Keratinocyte (primary cell): ENCODE measurements around the gene NRG3. TPM values are rescaled to one million over a fixed set of nuclear protein-coding genes. Genes with fewer than 3 reads are reported as not detected.

Experiments
- DNase-seq: peaks from one replicate; pipeline ENCODE4 v3.0.0-alpha.2; 2011; ENCODE audit warnings: low read depth, missing footprints, low spot score
- FAIRE-seq: peaks from 2 replicates; lab custom pipeline; 2011; peaks lifted over from hg19 to GRCh38; lab: Jason Lieb, UNC
- H2AFZ ChIP-seq: 2 replicates; pipeline ENCODE4 v1.6.0; 2012; ENCODE audit warnings: low read length, control low read depth, inconsistent platforms; ENCODE audit not compliant: control insufficient read depth
- H3K27ac ChIP-seq: 2 replicates; pipeline ENCODE4 v1.5.1; 2011; ENCODE audit warnings: low read length; ENCODE audit not compliant: control insufficient read depth, insufficient read depth
- H3K27me3 ChIP-seq: 3 replicates; pipeline ENCODE4 v1.6.0; 2011; ENCODE audit warnings: low read length; ENCODE audit not compliant: control insufficient read depth, insufficient read depth; ENCODE audit errors: extremely low read depth
- H3K36me3 ChIP-seq, 2 experiments: 2 replicates in 1 of 2; 3 replicates in 1 of 2; pipeline ENCODE4 v1.5.1; 2011; ENCODE audit warnings: low read length in 2 of 2, mild to moderate bottlenecking in 1 of 2; ENCODE audit not compliant: control insufficient read depth in 2 of 2, insufficient read depth in 2 of 2; ENCODE audit errors: extremely low read depth in 1 of 2
- H3K4me1 ChIP-seq: 3 replicates; pipeline ENCODE4 v1.5.1; 2011; ENCODE audit warnings: low read length; ENCODE audit not compliant: control insufficient read depth, insufficient read depth; ENCODE audit errors: extremely low read depth
- H3K4me2 ChIP-seq: 3 replicates; pipeline ENCODE4 v1.6.0; 2011; ENCODE audit warnings: low read depth, low read length; ENCODE audit not compliant: control insufficient read depth, insufficient read depth; ENCODE audit errors: extremely low read depth
- H3K4me3 ChIP-seq, 3 experiments: fragments of 200-600 bp in 1 of 3; sonication (generic) in 1 of 3; 2 replicates in 2 of 3; 3 replicates in 1 of 3; pipeline ENCODE4 v1.5.1; 2011 to 2016; ENCODE audit warnings: low read length in 3 of 3, mild to moderate bottlenecking in 3 of 3, control low read depth in 2 of 3, inconsistent platforms in 1 of 3, low read depth in 1 of 3, mixed read lengths in 1 of 3, mixed run types in 1 of 3, moderate library complexity in 1 of 3; ENCODE audit not compliant: control insufficient read depth in 2 of 3, insufficient read depth in 2 of 3; ENCODE audit errors: extremely low read depth in 1 of 3
- H3K79me2 ChIP-seq: 2 replicates; pipeline ENCODE4 v1.6.0; 2012; ENCODE audit warnings: low read length; ENCODE audit not compliant: control insufficient read depth, insufficient read depth
- H3K9ac ChIP-seq: 3 replicates; pipeline ENCODE4 v1.6.0; 2011; ENCODE audit warnings: low read length; ENCODE audit not compliant: control insufficient read depth, insufficient read depth; ENCODE audit errors: extremely low read depth
- H3K9me1 ChIP-seq: 3 replicates; pipeline ENCODE4 v1.6.0; 2011; ENCODE audit warnings: low read length; ENCODE audit not compliant: control insufficient read depth, insufficient read depth; ENCODE audit errors: extremely low read depth
- H3K9me3 ChIP-seq: 2 replicates; pipeline ENCODE4 v1.5.1; 2012; ENCODE audit warnings: low read depth, low read length; ENCODE audit not compliant: control insufficient read depth
- H4K20me1 ChIP-seq: 3 replicates; pipeline ENCODE4 v1.6.0; 2011; ENCODE audit warnings: low read length; ENCODE audit not compliant: control insufficient read depth, insufficient read depth; ENCODE audit errors: extremely low read depth
- EZH2 ChIP-seq: IDR thresholded peaks from one replicate; pipeline ENCODE4 v1.6.1; 2012; ENCODE audit warnings: inconsistent platforms, mild to moderate bottlenecking, low read length, moderate library complexity
- dilution Hi-C: fragments of 300-500 bp; cut with MboI; formaldehyde crosslinking; loops from one replicate; pipeline ENCODE4 v1.7.0; 2020; ENCODE audit warnings: low sequenced_read_pairs; ENCODE audit not compliant: extremely low pct_ligation_motif_present
- polyA plus RNA-seq, 5 experiments: library from polyadenylated mRNA; depleted of rRNA in 3 of 5; stranded (reverse) in 3 of 5; stranded (forward) in 1 of 5; unstranded in 1 of 5; fragments of >200 nt; gene quantifications; 1 replicate in 1 of 5; 2 replicates in 3 of 5; 3 replicates in 1 of 5; pipeline versions ENCODE4 v1.2.1 to v1.2.3, GENCODE V29; 2011 to 2012; ENCODE audit warnings: missing spikeins in 2 of 5, low read depth in 1 of 5, low replicate concordance in 1 of 5
- TF ChIP-seq, protein P1 (sequence below), 3 experiments: IDR thresholded peaks in 1 of 3; conservative IDR thresholded peaks in 1 of 3; optimal IDR thresholded peaks in 1 of 3; 2 replicates in 2 of 3; 3 replicates in 1 of 3; pipeline versions ENCODE3 to v1.5.1; 2011; ENCODE audit warnings: low read length in 3 of 3, mild to moderate bottlenecking in 3 of 3, moderate library complexity in 2 of 3, control low read depth in 1 of 3, inconsistent platforms in 1 of 3; ENCODE audit not compliant: insufficient read depth in 2 of 3; ENCODE audit errors: extremely low read depth in 1 of 3

Gene NRG3
- polyA plus RNA-seq, 1 donor (not counting 4 experiments of a cell fraction or from before 2014, with no cell fraction given), result not detected

GRCh38 chr10:81981724-81982123, 106.7 kb downstream of the NRG3 start:
- TF ChIP-seq EZH2, result no peak
- TF ChIP-seq, protein P1, sequence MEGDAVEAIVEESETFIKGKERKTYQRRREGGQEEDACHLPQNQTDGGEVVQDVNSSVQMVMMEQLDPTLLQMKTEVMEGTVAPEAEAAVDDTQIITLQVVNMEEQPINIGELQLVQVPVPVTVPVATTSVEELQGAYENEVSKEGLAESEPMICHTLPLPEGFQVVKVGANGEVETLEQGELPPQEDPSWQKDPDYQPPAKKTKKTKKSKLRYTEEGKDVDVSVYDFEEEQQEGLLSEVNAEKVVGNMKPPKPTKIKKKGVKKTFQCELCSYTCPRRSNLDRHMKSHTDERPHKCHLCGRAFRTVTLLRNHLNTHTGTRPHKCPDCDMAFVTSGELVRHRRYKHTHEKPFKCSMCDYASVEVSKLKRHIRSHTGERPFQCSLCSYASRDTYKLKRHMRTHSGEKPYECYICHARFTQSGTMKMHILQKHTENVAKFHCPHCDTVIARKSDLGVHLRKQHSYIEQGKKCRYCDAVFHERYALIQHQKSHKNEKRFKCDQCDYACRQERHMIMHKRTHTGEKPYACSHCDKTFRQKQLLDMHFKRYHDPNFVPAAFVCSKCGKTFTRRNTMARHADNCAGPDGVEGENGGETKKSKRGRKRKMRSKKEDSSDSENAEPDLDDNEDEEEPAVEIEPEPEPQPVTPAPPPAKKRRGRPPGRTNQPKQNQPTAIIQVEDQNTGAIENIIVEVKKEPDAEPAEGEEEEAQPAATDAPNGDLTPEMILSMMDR (optimal IDR thresholded peaks at IDR 0.05 in 1 of 3, IDR thresholded peaks at IDR 0.05 in 1 of 3, conservative IDR thresholded peaks at IDR 0.05 in 1 of 3; ENCODE audit: extremely low read depth in 1 of 3, insufficient read depth in 2 of 3, low read length in 3 of 3), result no peak
- no peak for FAIRE-seq
- H3K9ac ChIP-seq, result no peak overlapping the region

GRCh38 chr10:81984428-81984827, 109.4 kb downstream of the NRG3 start:
- Histone ChIP-seq H3K79me2 (no peaks in the 10 kb centered on the region), H3K9me1 (no peaks in the 10 kb centered on the region), H3K27ac (no peak overlapping the region), H3K4me1 (no peaks in the 10 kb centered on the region), H4K20me1 (no peaks in the 10 kb centered on the region), H3K27me3 (no peaks in the 10 kb centered on the region), H3K4me3 (no peak overlapping the region), H3K4me2 (no peak overlapping the region), H3K9me3 (peaks cover 2% of the 10 kb centered on the region), H3K9ac (no peak overlapping the region), H2AFZ (no peak overlapping the region), H3K36me3 (no peaks in the 10 kb centered on the region)
- DNase-seq (no peak), FAIRE-seq (no peak)
- TF ChIP-seq EZH2, result no peak
- TF ChIP-seq, protein P1 (optimal IDR thresholded peaks at IDR 0.05 in 1 of 3, IDR thresholded peaks at IDR 0.05 in 1 of 3, conservative IDR thresholded peaks at IDR 0.05 in 1 of 3; ENCODE audit: extremely low read depth in 1 of 3, insufficient read depth in 2 of 3, low read length in 3 of 3), result no peak
- dilution Hi-C loops, result no loop called here

More at GRCh38 chr10:81981724-81982123, 106.7 kb downstream of the NRG3 start:
- Histone ChIP-seq H3K36me3 (no peaks in the 10 kb centered on the region), H3K27ac (no peak overlapping the region), H3K9me3 (peaks cover 2% of the 10 kb centered on the region), H3K27me3 (no peaks in the 10 kb centered on the region), H2AFZ (no peak overlapping the region), H3K4me1 (no peaks in the 10 kb centered on the region), H3K4me3 (no peak overlapping the region), H4K20me1 (no peaks in the 10 kb centered on the region), H3K4me2 (no peak overlapping the region), H3K79me2 (no peaks in the 10 kb centered on the region), H3K9me1 (no peaks in the 10 kb centered on the region)
- dilution Hi-C loops, result no loop called here
- no peak for DNase-seq
